ENCODE data around the gene ST6GALNAC5.
A peak's percentile ranks its signal among the peaks of the same experiment; 100 is the strongest.
"Not testable (repeated sequence)": the region's sequence is repeated elsewhere in the genome, so short reads cannot be mapped to it uniquely, and the experiment has no call there.

Gene ST6GALNAC5

DNA sequence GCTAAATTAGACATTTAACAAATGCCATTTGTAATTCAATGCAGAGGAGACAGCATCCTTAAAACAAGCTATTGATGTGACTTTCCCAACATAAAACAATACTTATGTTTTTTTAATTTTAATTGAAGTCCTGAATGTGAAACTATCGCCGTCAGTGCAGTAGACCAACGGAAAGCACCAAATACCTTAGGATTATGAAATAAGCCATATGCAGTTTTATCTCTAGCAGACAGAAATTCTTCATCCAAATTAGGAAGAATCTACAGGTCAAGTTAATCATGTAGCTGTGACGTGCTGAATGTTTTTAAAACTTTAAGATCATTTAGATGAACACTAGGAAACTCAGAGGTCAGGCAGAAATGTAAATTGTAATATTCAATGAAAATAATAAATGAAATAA lies 714 bp upstream of the ST6GALNAC5 start:
- DNase-seq (ENCODE audit: low spot score): no peak

DNA sequence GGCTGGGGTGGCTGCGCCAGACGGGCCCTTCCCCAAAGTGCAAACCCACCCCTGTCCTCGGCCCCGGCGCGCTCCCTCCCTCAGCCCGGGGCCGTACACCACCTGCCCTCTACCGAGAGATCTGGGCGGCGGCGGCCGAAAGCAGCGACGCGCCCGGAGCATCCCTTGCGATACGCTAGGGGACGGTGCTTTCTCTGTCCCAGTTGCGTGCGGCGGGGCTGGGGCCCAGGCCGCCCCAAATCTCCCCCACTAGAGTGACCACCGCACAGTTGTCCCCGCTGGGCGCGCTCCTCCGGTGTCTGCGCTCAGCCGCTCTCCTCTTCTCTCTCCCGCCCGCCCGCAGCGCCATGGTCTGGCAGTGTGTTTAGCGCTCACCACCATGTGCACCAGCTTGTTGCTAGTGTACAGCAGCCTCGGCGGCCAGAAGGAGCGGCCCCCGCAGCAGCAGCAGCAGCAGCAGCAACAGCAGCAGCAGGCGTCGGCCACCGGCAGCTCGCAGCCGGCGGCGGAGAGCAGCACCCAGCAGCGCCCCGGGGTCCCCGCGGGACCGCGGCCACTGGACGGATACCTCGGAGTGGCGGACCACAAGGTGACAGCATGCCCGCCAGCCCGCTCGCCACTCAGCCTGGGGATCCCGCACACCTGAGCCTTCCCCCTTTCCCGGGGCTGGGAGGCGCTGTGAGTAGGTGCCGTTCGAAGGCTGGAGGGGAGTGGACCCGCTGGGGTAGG lies 1.0 kb downstream of the ST6GALNAC5 start:
- DNase-seq (ENCODE audit: low spot score): peak; percentile 33

DNA sequence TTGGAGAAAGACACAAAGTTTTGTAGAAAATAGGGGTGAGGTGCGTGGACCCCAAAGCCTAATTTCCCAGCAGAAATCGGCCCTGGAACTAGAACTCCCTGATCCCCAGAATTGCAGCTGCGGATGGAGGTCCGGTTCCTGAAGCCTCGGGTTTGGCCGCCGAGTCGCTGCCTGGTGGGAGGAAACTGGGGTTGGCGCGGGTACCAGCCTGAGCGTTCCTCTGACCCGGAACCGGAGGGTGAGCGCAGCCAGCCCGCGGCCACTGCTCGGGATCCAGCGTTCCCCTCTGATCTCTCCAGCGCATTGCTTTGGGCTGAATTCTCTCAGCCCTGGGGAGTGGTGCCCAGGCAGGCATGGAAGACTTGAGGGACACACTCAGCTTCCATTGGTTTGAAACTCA lies 1.6 kb downstream of the ST6GALNAC5 start:
- no peak for DNase-seq (ENCODE audit: low spot score)

- DNase-seq (ENCODE audit: low spot score): no peak
Measured at GRCh38 chr1:76870037-76870436, 2.8 kb downstream of the ST6GALNAC5 start.

DNA sequence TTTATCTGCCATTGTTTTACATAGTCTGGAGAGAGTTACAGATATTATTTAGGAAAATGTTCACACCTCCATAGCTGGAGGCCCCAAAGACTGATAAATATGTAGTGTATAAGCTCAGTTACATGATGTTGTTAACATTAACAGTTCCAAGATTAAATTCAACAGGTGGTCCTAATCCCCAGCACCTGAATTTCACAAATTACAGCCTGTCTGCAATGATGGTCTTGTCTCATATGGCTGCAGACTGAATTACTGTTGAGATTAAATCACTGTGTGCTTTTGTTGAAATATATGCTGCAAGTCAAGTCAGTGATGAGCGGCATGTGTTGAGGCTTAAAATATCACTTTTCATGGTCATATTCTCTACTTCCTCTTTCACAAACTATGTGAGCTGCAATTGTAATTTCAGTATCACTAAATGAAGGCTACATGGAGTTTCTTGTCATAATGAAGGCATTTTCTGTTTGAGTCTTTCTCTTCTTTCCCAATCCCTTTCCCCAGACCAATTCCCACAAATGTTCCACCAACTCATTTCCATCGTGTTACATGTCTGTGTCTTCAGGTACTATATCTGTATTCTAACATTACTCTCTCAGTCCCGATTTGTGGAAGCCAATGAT lies 4.2 kb downstream of the ST6GALNAC5 start:
- no peak for DNase-seq (ENCODE audit: low spot score)

DNA sequence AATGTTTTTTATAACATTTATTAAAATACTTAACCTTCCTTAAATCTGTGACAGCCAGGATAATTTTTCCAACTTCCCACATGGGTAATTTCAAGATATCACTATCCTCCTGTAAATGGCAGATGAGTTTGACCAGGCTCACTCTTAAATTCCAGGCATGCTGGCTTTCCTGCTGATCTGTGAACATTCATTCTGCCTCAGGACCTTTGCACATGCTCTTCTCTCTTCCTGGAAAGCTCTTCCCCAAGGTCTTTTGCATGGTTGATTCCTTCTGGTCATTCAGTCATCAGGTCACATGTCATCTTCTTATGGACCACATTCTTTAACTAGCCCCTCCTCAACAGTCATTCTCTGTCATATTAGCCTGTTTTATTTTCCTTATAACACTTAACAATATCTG lies 5.7 kb downstream of the ST6GALNAC5 start:
- no peak for DNase-seq (ENCODE audit: low spot score)

- DNase-seq (ENCODE audit: low spot score): no peak
Measured at GRCh38 chr1:76876655-76877395, 9.5 kb downstream of the ST6GALNAC5 start.

DNA sequence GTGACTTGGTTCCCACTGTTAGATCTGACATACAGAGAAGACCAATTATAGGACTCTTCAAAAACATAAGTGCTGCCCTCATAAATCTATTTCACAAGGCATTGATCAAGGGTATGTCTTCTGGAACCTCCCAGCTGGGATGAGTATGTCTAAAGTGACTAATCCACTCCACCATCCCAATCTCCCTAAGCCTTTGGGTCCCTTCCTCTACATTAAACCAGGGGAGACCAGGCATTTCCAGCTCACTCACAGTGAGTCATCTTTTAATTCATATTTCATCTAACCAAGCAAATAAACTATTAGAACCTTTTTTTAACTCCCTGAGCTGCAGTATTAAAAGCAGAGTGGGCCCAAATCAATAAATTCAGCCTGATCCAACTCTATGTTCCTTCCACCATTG lies 11.7 kb downstream of the ST6GALNAC5 start:
- DNase-seq (ENCODE audit: low spot score): not testable (repeated sequence)

DNA sequence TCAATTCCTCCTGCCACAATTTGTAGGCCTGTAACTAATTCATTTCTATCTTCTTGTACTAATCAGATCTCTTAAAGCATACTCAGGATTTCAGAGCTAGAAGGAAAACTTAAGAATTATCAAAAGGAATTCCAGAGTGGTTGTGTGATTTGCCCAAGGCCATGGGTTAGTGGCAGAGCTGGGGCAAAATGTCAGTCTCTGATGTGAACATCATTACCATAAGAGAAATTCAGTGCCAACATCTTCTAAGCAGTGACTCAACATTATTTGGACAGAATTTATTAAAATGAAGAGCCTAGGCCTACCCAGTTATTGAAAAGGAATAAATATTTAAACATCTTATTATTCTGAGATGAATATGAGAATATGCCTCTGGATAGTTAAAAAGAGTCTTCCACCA lies 14.5 kb downstream of the ST6GALNAC5 start:
- no peak for DNase-seq (ENCODE audit: low spot score)

- DNase-seq (ENCODE audit: low spot score): no peak
Measured at GRCh38 chr1:76891931-76892622, 24.8 kb downstream of the ST6GALNAC5 start.

DNA sequence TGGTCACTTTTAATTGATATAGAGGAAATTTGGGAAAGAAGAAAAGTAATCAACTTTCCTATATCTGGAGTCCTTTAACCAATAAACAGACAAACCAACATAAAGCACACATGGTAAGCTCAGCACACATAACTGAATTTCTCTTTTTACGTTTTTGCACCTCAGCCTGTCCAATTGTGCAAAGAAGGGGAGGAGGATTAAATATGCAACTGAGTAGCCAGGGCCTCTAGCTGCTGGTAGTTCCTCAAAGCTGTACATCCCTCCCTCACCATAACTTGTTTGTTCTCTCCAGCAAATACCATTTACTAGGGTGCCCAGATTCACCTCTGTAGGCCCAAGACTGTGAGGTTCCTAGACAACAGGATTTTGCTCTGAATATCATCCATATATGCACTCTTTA lies 25.4 kb downstream of the ST6GALNAC5 start:
- DNase-seq (ENCODE audit: low spot score): no peak

- DNase-seq (ENCODE audit: low spot score): peak; percentile 33
Measured at GRCh38 chr1:76901158-76901767, 34.0 kb downstream of the ST6GALNAC5 start.

GRCh38 chr1:76905876-76906595 lies 38.8 kb downstream of the ST6GALNAC5 start:
- no peak for DNase-seq (ENCODE audit: low spot score)

GRCh38 chr1:76909311-76909710 lies 42.0 kb downstream of the ST6GALNAC5 start:
- DNase-seq (ENCODE audit: low spot score): no peak

- DNase-seq (ENCODE audit: low spot score): no peak
Measured at GRCh38 chr1:76919085-76919484, 51.8 kb downstream of the ST6GALNAC5 start.

GRCh38 chr1:76921590-76921989 lies 54.3 kb downstream of the ST6GALNAC5 start:
- no peak for DNase-seq (ENCODE audit: low spot score)

GRCh38 chr1:76925825-76926224 lies 58.5 kb downstream of the ST6GALNAC5 start:
- no peak for DNase-seq (ENCODE audit: low spot score)

DNA sequence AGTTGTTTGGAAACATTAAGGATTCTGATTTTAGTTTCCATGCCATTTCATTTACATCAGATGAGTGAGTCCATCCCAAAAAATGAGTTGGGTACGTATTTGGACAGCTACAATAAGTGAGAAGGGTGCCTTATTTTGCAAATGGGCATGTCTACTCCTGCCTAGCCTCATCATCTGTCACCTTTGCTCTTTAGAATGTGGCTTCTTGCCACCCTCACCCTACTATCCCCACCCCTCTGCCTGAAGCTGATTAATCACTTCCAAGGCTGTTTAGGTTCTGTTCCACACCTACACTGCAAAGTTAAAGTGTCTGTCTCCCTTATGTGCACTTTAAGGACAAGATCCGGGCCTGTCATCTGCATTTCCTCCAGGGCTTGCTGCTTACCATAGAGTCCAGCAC lies 61.2 kb downstream of the ST6GALNAC5 start:
- no peak for DNase-seq (ENCODE audit: low spot score)

- no peak for DNase-seq (ENCODE audit: low spot score)
Measured at GRCh38 chr1:76929136-76929535, 61.9 kb downstream of the ST6GALNAC5 start.

DNA sequence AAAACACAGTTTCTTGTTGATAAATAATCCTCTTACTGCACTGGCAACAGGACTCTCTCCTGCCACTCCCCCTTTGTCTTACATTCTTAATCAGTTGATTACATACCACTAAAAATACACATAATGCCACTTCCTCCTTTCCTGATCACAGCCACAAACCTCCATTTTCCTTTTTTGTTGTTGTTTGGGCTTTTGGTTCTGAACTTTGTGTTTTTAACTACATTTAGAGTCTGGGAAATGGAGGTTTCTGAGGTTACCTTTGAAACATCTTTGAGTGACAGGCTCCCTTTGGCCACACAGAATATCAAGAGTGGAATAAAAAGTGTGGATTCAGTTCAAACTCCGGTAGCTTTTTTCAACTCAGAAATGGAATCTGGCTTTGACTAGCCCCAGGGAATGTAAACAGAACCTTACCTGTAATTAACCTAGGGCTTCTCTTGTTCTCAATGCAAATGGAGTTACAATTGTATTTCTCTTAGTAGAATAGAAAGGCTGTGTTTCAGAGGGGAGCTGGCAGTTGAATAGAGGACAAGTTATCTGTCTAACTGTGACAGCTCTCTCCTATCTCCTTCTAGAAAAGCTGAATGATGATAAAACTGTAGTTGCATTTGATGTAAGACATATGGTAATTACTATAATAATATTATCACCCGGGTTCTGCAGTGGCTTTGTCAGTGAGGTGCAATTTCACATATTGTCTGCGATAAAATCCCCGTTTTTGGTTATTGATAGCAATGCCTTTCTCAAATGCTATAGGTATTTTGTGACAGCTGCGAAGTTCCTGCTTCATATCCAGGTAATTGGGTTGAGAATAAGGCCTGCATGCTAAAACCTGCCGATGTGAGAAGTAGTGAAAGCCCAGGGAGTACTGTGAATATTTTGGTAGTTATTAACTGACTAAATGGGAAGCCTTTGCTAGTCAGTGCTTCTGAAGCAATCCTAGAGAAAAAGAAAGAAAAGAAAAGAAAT lies 66.9 kb downstream of the ST6GALNAC5 start:
- no peak for DNase-seq (ENCODE audit: low spot score)
